GM23338 (cell line): ENCODE measurements around the gene SCN3B. TPM values are rescaled to one million over a fixed set of nuclear protein-coding genes. Genes with fewer than 3 reads are reported as not detected.
A peak's percentile ranks its signal among the peaks of the same experiment; 100 is the strongest.

ENCODE experiments used
- ATAC-seq: fragments of 200-7000 bp; cut with Tn5 transposase; 3 replicates; pipeline ENCODE4 v1.9.1; 2020
- DNase-seq: peaks from one replicate; pipeline ENCODE4 v3.0.0-alpha.2; 2015; ENCODE audit warnings: low spot score
- H2AFZ ChIP-seq: fragments of 200-600 bp; sonication (generic); 2 replicates; pipeline ENCODE4 v1.8.0; 2016; ENCODE audit warnings: antibody characterized with exemption, mild to moderate bottlenecking, moderate library complexity
- H3F3A ChIP-seq: fragments of 200-600 bp; sonication (generic); replicated peaks from 2 replicates; pipeline ENCODE4 v1.8.0; 2017; ENCODE audit warnings: antibody characterized with exemption, mixed run types, low read depth
- H3K27ac ChIP-seq: fragments of 200-600 bp; sonication (generic); 2 replicates; pipeline ENCODE4 v1.6.1; 2016; ENCODE audit warnings: low read depth
- H3K27me3 ChIP-seq: fragments of 200-600 bp; sonication (generic); 2 replicates; pipeline ENCODE4 v1.8.0; 2016; ENCODE audit warnings: mild to moderate bottlenecking, mixed run types, moderate library complexity; ENCODE audit not compliant: insufficient read depth
- H3K36me3 ChIP-seq: fragments of 200-600 bp; sonication (generic); 2 replicates; pipeline ENCODE4 v1.8.0; 2016; ENCODE audit warnings: mild to moderate bottlenecking; ENCODE audit not compliant: insufficient read depth
- H3K4me1 ChIP-seq: fragments of 200-600 bp; sonication (generic); 2 replicates; pipeline ENCODE4 v1.8.0; 2016; ENCODE audit warnings: mild to moderate bottlenecking, moderate library complexity; ENCODE audit not compliant: insufficient read depth
- H3K4me2 ChIP-seq: fragments of 200-600 bp; sonication (generic); 2 replicates; pipeline ENCODE4 v1.7.1; 2017; ENCODE audit warnings: mixed run types
- H3K4me3 ChIP-seq: fragments of 200-600 bp; sonication (generic); 2 replicates; pipeline ENCODE4 v1.6.1; 2016; ENCODE audit warnings: mixed run types
- H3K79me2 ChIP-seq: fragments of 200-600 bp; sonication (generic); replicated peaks from 2 replicates; pipeline ENCODE4 v1.8.0; 2017; ENCODE audit warnings: mild to moderate bottlenecking; ENCODE audit not compliant: insufficient read depth
- H3K9me2 ChIP-seq: fragments of 200-600 bp; sonication (generic); 2 replicates; pipeline ENCODE4 v1.8.0; 2017; ENCODE audit not compliant: insufficient read depth
- H4K20me1 ChIP-seq: fragments of 200-600 bp; sonication (generic); replicated peaks from 2 replicates; pipeline ENCODE4 v1.8.0; 2017; ENCODE audit warnings: mild to moderate bottlenecking; ENCODE audit not compliant: insufficient read depth
- H3K27ac Mint-ChIP-seq: 2 replicates; pipeline ENCODE4 v1.8.0; 2020; ENCODE audit warnings: inconsistent platforms, mild to moderate bottlenecking, moderate library complexity, mixed read lengths
- H3K27me3 Mint-ChIP-seq: 3 replicates; pipeline ENCODE4 v1.8.0; 2022; ENCODE audit warnings: low read depth, mild to moderate bottlenecking, moderate library complexity, mixed read lengths, inconsistent platforms; ENCODE audit not compliant: insufficient read depth, poor library complexity
- H3K36me3 Mint-ChIP-seq: 3 replicates; pipeline ENCODE4 v1.8.0; 2021; ENCODE audit warnings: low read depth, mild to moderate bottlenecking, inconsistent platforms, moderate library complexity, mixed read lengths
- H3K4me1 Mint-ChIP-seq: 3 replicates; pipeline ENCODE4 v1.8.0; 2020; ENCODE audit warnings: mild to moderate bottlenecking, inconsistent platforms, mixed read lengths
- H3K4me3 Mint-ChIP-seq: 3 replicates; pipeline ENCODE4 v1.8.0; 2021; ENCODE audit warnings: moderate library complexity, mild to moderate bottlenecking, inconsistent platforms, mixed read lengths
- H3K9me3 Mint-ChIP-seq: 3 replicates; pipeline ENCODE4 v1.8.0; 2020; ENCODE audit warnings: moderate library complexity, mild to moderate bottlenecking, inconsistent platforms, mixed read lengths
- CREB1 ChIP-seq: fragments of 250-450 bp; sonication (Bioruptor Pico); IDR thresholded peaks from 2 replicates; pipeline ENCODE4 v1.5.0; 2020; ENCODE audit warnings: low read depth, mild to moderate bottlenecking, moderate library complexity
- CTCF ChIP-seq, 2 experiments: fragments of 200-600 bp in 1 of 2; sonication (generic) in 1 of 2; conservative IDR thresholded peaks; 2 replicates each; pipeline versions ENCODE4 v1.5.1 to v1.6.1; 2016 to 2017; ENCODE audit warnings: antibody characterized with exemption in 2 of 2, low read depth in 2 of 2, mild to moderate bottlenecking in 2 of 2, moderate library complexity in 1 of 2
- JUNB ChIP-seq: IDR thresholded peaks from one replicate; pipeline ENCODE4 v1.6.1; 2016; ENCODE audit warnings: antibody characterized with exemption; ENCODE audit not compliant: unreplicated experiment
- POLR2AphosphoS5 ChIP-seq: IDR thresholded peaks from 2 replicates; pipeline ENCODE4 v1.6.1; 2016; ENCODE audit warnings: antibody characterized with exemption, low read depth
- REST ChIP-seq: IDR thresholded peaks from one replicate; pipeline ENCODE4 v1.6.1; 2018; ENCODE audit warnings: antibody characterized with exemption; ENCODE audit not compliant: unreplicated experiment
- STAT1 ChIP-seq: IDR thresholded peaks from one replicate; pipeline ENCODE4 v1.6.1; 2016; ENCODE audit warnings: antibody characterized with exemption; ENCODE audit not compliant: unreplicated experiment
- ZNF331 ChIP-seq: fragments of 250-450 bp; sonication (Bioruptor Pico); IDR thresholded peaks from 2 replicates; pipeline ENCODE4 v1.5.0; 2020; ENCODE audit warnings: low read depth, mild to moderate bottlenecking, moderate library complexity
- polyA plus RNA-seq: library from polyadenylated mRNA; unstranded; fragments of >200 nt; fragmentation: Nextera tagmentation; extraction: Ambion mirVana; gene quantifications from 2 replicates; pipeline ENCODE4 v1.2.1, GENCODE V29; 2016
- total RNA-seq: library from RNA; depleted of rRNA; stranded (reverse); fragments of >200 nt; shearing (Covaris generic); gene quantifications from 2 replicates; pipeline ENCODE4 v1.2.3, GENCODE V29; 2014

SCN3B gene
- total and polyA plus RNA-seq, 2 experiments from 2014 or later = 0.74 to 1.7 TPM

- TF ChIP-seq REST (no peak), POLR2AphosphoS5 (no peak), STAT1 (no peak), CTCF (conservative IDR thresholded peaks at IDR 0.05; ENCODE audit: low read depth in 2 of 2) (no peak), ZNF331 (no peak), CREB1 (CRISPR knock-in tag) (no peak), JUNB (no peak)
These were observed 44.2 kb upstream of the SCN3B start (continued) for GRCh38 chr11:123698546-123699127.

- no peak for ATAC-seq
- Mint-ChIP-seq H3K27me3 (peaks cover 3% of the 10 kb centered on the region), H3K4me3 (no peak overlapping the region), H3K9me3 (no peaks in the 10 kb centered on the region), H3K36me3 (no peaks in the 10 kb centered on the region), H3K27ac (no peak overlapping the region), H3K4me1 (no peaks in the 10 kb centered on the region)
- Histone ChIP-seq H3K9me2 (no peaks in the 10 kb centered on the region), H2AFZ (no peak overlapping the region), H3K27ac (no peak overlapping the region), H4K20me1 (no peaks in the 10 kb centered on the region), H3K4me1 (no peaks in the 10 kb centered on the region), H3K27me3 (no peaks in the 10 kb centered on the region), H3K4me2 (no peak overlapping the region), H3F3A (no peaks in the 10 kb centered on the region), H3K36me3 (no peaks in the 10 kb centered on the region), H3K4me3 (no peak overlapping the region), H3K79me2 (no peaks in the 10 kb centered on the region)
- peak; percentile 19 to 28; a peak in 3 of 4 replicates for TF ChIP-seq CTCF (conservative IDR thresholded peaks at IDR 0.05; ENCODE audit: low read depth in 2 of 2)
- TF ChIP-seq CREB1 (CRISPR knock-in tag) = no peak
- no peak for DNase-seq
These were observed 41.8 kb upstream of the SCN3B start for GRCh38 chr11:123696183-123696582.
